Thoracic aorta (tissue), 2 donors: ENCODE results near the gene BASP1. TPM values are rescaled to one million over a fixed set of nuclear protein-coding genes. Genes with fewer than 3 reads are reported as not detected.

ENCODE experiments used
- ATAC-seq: fragments of 150-250 bp; one replicate; pipeline ENCODE4 v1.8.0; 2017; ENCODE audit warnings: low read depth; ENCODE audit not compliant: insufficient number of reproducible peaks, low FRiP score
- DNase-seq: peaks from one replicate; pipeline ENCODE4 v3.0.0-alpha.2; 2020; ENCODE audit warnings: low spot score
- H3K27ac ChIP-seq, 2 donors: fragments of 200-600 bp; sonication (generic); 1 replicate in 1 of 2; 2 replicates in 1 of 2; pipeline ENCODE4 v1.5.1; 2016; ENCODE audit warnings: mild to moderate bottlenecking in 2 of 2, moderate library complexity in 2 of 2
- H3K27me3 ChIP-seq: fragments of 200-600 bp; sonication (generic); replicated peaks from 2 replicates; pipeline ENCODE4 v1.6.0; 2016; ENCODE audit warnings: mild to moderate bottlenecking; ENCODE audit not compliant: insufficient read depth
- H3K36me3 ChIP-seq: fragments of 200-600 bp; sonication (generic); one replicate; pipeline ENCODE4 v1.5.1; 2016
- H3K4me1 ChIP-seq, 2 donors: fragments of 200-600 bp; sonication (generic); 1 replicate in 1 of 2; 2 replicates in 1 of 2; pipeline versions ENCODE4 v1.5.1 to v1.6.0; 2016; ENCODE audit warnings: low read depth in 2 of 2, mild to moderate bottlenecking in 1 of 2; ENCODE audit not compliant: control insufficient read depth in 1 of 2
- H3K4me3 ChIP-seq: fragments of 200-600 bp; sonication (generic); 2 replicates; pipeline ENCODE4 v1.5.1; 2016; ENCODE audit warnings: mild to moderate bottlenecking
- H3K9me3 ChIP-seq: fragments of 200-600 bp; sonication (generic); 2 replicates; pipeline ENCODE4 v1.5.1; 2016
- CTCF ChIP-seq: fragments of 200-600 bp; sonication (generic); IDR thresholded peaks from one replicate; pipeline ENCODE4 v1.5.1; 2019; ENCODE audit warnings: antibody characterized with exemption
- total RNA-seq, 2 donors: library from RNA; depleted of rRNA; stranded (reverse); fragments of >200 nt; gene quantifications; one replicate each; pipeline versions ENCODE4 v1.1.0 to v1.2.3, GENCODE V29; 2016

BASP1 gene
- total RNA-seq, 2 donors from 2014 or later, result 37.1 to 48.8 TPM

DNA sequence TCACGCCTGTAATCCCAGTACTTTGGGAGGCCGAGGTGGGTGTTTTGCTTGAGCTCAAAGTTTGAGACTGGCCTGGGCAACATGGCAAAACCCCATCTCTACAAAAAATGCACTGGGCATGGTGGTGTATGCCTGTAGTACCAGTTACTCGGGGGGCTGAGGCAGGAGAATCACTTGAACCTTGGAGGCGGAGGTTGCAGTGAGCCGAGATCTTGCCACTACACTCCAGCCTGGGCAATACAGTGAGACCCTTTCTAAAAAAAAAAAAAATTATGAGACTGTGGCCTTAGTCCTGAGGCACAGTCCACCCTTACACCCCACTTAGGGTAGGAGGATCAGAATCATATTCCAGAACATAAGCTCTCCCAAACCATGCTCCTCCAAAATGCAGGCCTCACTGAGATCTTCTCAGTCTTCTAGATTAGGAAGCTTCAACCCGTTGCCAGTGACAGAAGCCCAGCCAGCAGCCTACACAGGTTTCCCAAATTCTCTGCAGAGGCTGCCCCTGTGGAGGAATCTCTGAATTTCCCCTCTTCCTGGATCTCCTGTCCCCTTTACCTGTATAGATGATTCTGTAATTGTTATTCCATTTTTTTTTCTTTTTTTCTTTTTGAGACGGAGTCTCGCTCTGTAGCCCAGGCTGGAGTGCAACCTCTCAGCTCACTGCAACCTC is 77.3 kb downstream of the BASP1 start:
- Histone ChIP-seq H3K4me1 (no peaks in the 10 kb centered on the region), H3K4me3 (no peak overlapping the region), H3K27me3 (no peaks in the 10 kb centered on the region), H3K36me3 (no peaks in the 10 kb centered on the region), H3K27ac (no peak overlapping the region), H3K9me3 (no peaks in the 10 kb centered on the region)
- TF ChIP-seq CTCF, result no peak
- DNase-seq (no peak), ATAC-seq (no peak)

DNA sequence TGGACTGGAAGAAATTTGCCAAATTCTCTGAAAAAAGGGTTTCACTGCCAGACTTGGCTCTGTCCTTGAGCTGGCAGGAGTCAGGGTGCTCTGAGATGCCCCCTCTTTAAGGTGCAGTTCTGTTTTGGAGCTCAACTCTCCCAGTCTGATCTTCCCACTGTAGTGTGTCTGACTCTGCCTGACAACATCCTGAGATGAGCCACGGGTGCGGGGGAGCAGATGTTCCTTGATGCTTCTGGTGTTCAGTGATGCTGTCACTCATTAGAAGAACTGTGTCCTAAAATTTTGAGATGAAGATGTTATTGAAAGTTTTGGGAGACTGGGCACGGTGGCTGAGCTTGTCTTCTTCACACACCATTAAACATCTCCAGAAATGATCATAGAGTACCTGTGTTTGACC is 78.2 kb downstream of the BASP1 start:
- DNase-seq (no peak), ATAC-seq (no peak)
- no peaks in the 10 kb centered on the region for H3K36me3 ChIP-seq
- no peaks in the 10 kb centered on the region for H3K9me3 ChIP-seq
- H3K27me3 ChIP-seq, result no peaks in the 10 kb centered on the region
- H3K4me3 ChIP-seq, result no peak overlapping the region
- H3K27ac ChIP-seq, result no peak overlapping the region
- no peaks in the 10 kb centered on the region for H3K4me1 ChIP-seq
- TF ChIP-seq CTCF, result no peak

GRCh38 chr5:17302106-17302505 is 84.7 kb downstream of the BASP1 start:
- Histone ChIP-seq H3K9me3 (no peaks in the 10 kb centered on the region), H3K4me1 (peaks cover 19 to 44% of the 10 kb centered on the region in 2 donors), H3K4me3 (no peak overlapping the region), H3K36me3 (no peaks in the 10 kb centered on the region), H3K27me3 (no peaks in the 10 kb centered on the region), H3K27ac (peak overlapping the region; percentile 36 to 42)
- no peak for ATAC-seq
- DNase-seq, result no peak
- no peak for TF ChIP-seq CTCF

- Histone ChIP-seq H3K4me3 (no peak overlapping the region), H3K27me3 (no peaks in the 10 kb centered on the region), H3K9me3 (no peaks in the 10 kb centered on the region), H3K4me1 (peaks cover 19 to 44% of the 10 kb centered on the region in 2 donors), H3K36me3 (no peaks in the 10 kb centered on the region), H3K27ac (peak overlapping the region; percentile 36 to 42)
- DNase-seq, result no peak
- ATAC-seq, result peak; percentile 40
- TF ChIP-seq CTCF, result no peak
These were observed 85.2 kb downstream of the BASP1 start for GRCh38 chr5:17302604-17303003.

DNA sequence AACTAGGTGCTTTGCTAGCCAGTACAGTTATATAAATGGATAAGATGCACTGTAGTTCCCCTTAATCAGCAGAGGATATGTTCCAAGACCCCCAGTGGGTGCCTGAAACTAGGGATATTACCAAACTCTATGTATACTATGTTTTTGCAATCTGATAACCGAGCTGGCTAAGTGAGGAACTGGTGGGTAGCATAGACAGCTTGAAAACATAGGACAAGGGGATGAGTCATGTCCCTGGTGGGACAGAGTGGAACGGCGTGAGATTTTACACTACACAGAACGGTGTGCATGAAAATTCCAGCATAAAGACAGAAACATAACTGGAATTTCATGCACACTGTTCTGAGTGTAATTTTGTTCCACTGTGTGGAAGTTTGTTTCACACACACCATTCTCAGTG is 86.9 kb downstream of the BASP1 start:
- Histone ChIP-seq H3K27me3 (no peaks in the 10 kb centered on the region), H3K27ac (peak overlapping the region in 1 of 2 donors; percentile 36), H3K4me3 (no peak overlapping the region), H3K4me1 (peaks cover 19 to 44% of the 10 kb centered on the region in 2 donors), H3K9me3 (no peaks in the 10 kb centered on the region), H3K36me3 (no peaks in the 10 kb centered on the region)
- DNase-seq (no peak), ATAC-seq (no peak)
- TF ChIP-seq CTCF, result no peak
